ENCODE results near the gene MEF2B. TPM values are rescaled to one million over a fixed set of nuclear protein-coding genes. Genes with fewer than 3 reads are reported as not detected.
A peak's percentile ranks its signal among the peaks of the same experiment; 100 is the strongest.

The MEF2B gene
- total RNA-seq, 1 experiment from 2014 or later = 2.3 TPM

DNA sequence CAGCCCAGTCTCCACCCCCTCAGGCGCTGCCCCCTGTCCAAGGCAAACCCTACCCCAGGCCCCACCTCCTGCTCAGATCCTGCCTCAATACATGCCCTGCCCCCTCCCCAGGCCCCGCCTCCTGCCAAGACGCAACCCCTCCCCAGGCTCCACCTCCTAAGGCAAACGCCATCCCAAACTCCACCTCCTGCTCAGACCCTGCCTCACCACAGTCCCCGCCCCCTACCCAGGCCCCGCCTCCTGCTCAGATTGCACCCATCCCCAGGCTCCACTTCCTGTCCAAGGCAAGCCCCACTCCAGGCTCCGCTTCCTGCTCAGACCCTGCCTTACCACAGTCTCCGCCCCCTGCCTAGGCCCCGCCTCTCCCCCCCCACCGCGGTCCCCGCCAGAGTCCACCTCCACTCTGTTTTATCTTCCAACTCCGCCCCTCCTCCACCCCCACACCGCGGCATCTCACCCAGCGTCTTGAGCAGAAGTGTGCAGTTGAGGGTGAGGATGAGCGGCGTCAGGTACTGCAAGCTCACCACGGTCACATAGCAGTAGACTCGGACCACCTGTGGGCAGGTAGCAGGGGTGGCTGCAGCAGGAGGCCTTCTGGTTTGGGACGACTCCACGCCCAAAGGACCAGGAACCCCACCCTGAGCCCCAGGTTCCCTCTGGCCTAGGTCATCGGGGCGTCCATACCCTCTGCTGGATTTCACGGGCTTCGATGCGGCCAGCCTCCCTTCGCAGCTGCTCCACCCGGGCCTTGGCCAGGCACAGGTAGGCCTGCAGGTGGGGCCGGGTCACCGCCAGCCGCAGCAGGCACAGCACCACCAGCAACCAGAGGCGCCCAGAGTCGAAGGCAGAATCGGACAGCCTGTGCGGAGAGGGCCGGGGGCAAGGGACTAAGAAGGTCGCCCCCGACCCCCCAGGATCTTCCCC lies 49.5 kb downstream of the MEF2B start:
- no peaks in the 10 kb centered on the region for H3K9me3 Mint-ChIP-seq (ENCODE audit: low read depth, unreplicated experiment)
- H3K36me3 Mint-ChIP-seq (ENCODE audit: insufficient read depth, unreplicated experiment) = peaks cover 6% of the 10 kb centered on the region
- no peak overlapping the region for H3K4me3 Mint-ChIP-seq (ENCODE audit: low read depth, unreplicated experiment)
- TF ChIP-seq, protein P1, sequence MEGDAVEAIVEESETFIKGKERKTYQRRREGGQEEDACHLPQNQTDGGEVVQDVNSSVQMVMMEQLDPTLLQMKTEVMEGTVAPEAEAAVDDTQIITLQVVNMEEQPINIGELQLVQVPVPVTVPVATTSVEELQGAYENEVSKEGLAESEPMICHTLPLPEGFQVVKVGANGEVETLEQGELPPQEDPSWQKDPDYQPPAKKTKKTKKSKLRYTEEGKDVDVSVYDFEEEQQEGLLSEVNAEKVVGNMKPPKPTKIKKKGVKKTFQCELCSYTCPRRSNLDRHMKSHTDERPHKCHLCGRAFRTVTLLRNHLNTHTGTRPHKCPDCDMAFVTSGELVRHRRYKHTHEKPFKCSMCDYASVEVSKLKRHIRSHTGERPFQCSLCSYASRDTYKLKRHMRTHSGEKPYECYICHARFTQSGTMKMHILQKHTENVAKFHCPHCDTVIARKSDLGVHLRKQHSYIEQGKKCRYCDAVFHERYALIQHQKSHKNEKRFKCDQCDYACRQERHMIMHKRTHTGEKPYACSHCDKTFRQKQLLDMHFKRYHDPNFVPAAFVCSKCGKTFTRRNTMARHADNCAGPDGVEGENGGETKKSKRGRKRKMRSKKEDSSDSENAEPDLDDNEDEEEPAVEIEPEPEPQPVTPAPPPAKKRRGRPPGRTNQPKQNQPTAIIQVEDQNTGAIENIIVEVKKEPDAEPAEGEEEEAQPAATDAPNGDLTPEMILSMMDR (IDR thresholded peaks at IDR 0.05; ENCODE audit: unreplicated experiment) = no peak
- no peak overlapping the region for H3K27ac Mint-ChIP-seq (ENCODE audit: unreplicated experiment)
- CTCF ChIA-PET = no interaction called here
- intact Hi-C loops (cut with micrococcal nuclease; ENCODE audit: unreplicated experiment) = no loop called here
- H3K4me1 Mint-ChIP-seq (ENCODE audit: low read depth, unreplicated experiment) = no peaks in the 10 kb centered on the region
- no peaks in the 10 kb centered on the region for H3K27me3 Mint-ChIP-seq (ENCODE audit: unreplicated experiment)
- no peak for DNase-seq
- no TSS peak for BruUV-seq (replicated peaks)

DNA sequence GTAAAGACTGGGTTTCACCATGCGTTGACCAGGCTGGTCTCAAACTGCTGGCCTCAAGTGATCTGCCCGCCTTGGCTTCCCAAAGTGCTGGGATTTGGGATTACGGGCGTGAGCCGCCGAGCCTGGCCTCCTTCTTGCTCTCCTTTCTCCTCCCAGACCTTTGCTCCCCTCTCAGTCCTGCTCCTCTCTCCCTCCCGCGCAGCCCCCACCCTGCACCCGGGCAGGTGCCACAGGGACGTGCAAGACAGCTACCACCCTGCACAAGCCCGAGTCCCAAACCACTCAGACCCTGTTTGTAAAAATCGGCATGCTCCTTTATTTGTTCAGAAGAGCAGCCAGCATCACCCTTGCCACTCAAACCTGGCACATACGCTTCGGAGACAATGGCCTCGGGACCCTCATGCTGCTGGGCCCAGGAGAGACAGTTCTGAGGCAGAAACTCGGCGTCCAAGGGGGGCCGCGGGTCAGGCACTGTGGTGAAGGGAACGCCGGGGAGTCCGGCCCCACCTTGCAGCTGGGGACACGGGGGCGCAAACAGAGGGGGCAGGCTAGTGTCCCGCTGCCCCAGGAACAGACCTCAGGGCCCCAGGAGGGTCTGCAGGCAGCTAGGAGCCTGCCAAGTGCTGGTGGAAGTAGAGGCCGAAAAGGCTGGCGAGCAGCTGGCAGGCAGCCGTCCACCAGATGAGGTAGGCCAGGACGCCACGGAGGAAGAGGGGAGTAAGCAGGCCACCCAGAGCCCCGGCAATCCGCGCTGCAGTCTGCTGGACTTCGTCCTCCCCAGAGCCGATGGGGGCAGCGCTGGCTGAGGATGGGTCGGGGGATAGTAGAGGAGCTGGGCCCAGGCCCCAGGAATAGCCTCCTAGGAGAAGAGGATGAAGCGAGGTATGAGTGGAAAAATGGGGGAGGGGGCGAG lies 50.5 kb downstream of the MEF2B start:
- Mint-ChIP-seq H3K9me3 (ENCODE audit: low read depth, unreplicated experiment) (no peaks in the 10 kb centered on the region), H3K27me3 (ENCODE audit: unreplicated experiment) (no peaks in the 10 kb centered on the region), H3K4me3 (ENCODE audit: low read depth, unreplicated experiment) (no peak overlapping the region), H3K27ac (ENCODE audit: unreplicated experiment) (no peak overlapping the region), H3K4me1 (ENCODE audit: low read depth, unreplicated experiment) (no peaks in the 10 kb centered on the region), H3K36me3 (ENCODE audit: insufficient read depth, unreplicated experiment) (peaks cover 6% of the 10 kb centered on the region)
- CTCF ChIA-PET = no interaction called here
- no TSS peak for BruUV-seq (replicated peaks)
- intact Hi-C loops (cut with micrococcal nuclease; ENCODE audit: unreplicated experiment) = no loop called here
- DNase-seq = no peak
- TF ChIP-seq, protein P1 (IDR thresholded peaks at IDR 0.05; ENCODE audit: unreplicated experiment) = no peak

- TF ChIP-seq, protein P1 (IDR thresholded peaks at IDR 0.05; ENCODE audit: unreplicated experiment) = peak; percentile 35
- intact Hi-C loops (cut with micrococcal nuclease; ENCODE audit: unreplicated experiment) = no loop called here
- Mint-ChIP-seq H3K36me3 (ENCODE audit: insufficient read depth, unreplicated experiment) (peaks cover 6% of the 10 kb centered on the region), H3K4me3 (ENCODE audit: low read depth, unreplicated experiment) (no peak overlapping the region), H3K27me3 (ENCODE audit: unreplicated experiment) (no peaks in the 10 kb centered on the region), H3K27ac (ENCODE audit: unreplicated experiment) (no peak overlapping the region), H3K4me1 (ENCODE audit: low read depth, unreplicated experiment) (no peaks in the 10 kb centered on the region), H3K9me3 (ENCODE audit: low read depth, unreplicated experiment) (no peaks in the 10 kb centered on the region)
- CTCF ChIA-PET = interaction anchor here (0.7 kb wide), 1 partner anchor 9 kb away, joined by 4 read pairs; no protein-coding TSS in a partner anchor
- no TSS peak for BruUV-seq (replicated peaks)
- DNase-seq = peak; percentile 15
These were observed 54.1 kb downstream of the MEF2B start for GRCh38 chr19:19115954-19116353.

GRCh38 chr19:19113040-19113626 lies 56.9 kb downstream of the MEF2B start:
- Mint-ChIP-seq H3K36me3 (ENCODE audit: insufficient read depth, unreplicated experiment) (peaks cover 5% of the 10 kb centered on the region), H3K27me3 (ENCODE audit: unreplicated experiment) (no peaks in the 10 kb centered on the region), H3K4me1 (ENCODE audit: low read depth, unreplicated experiment) (no peaks in the 10 kb centered on the region), H3K27ac (ENCODE audit: unreplicated experiment) (no peak overlapping the region), H3K4me3 (ENCODE audit: low read depth, unreplicated experiment) (no peak overlapping the region), H3K9me3 (ENCODE audit: low read depth, unreplicated experiment) (no peaks in the 10 kb centered on the region)
- no peak for DNase-seq
- no TSS peak for BruUV-seq (replicated peaks)
- intact Hi-C loops (cut with micrococcal nuclease; ENCODE audit: unreplicated experiment) = no loop called here
- CTCF ChIA-PET = interaction anchor here (0.7 kb wide), 1 partner anchor 45 kb away, joined by 6 read pairs; no protein-coding TSS in a partner anchor
- TF ChIP-seq, protein P1 (IDR thresholded peaks at IDR 0.05; ENCODE audit: unreplicated experiment) = no peak

Data from Calu3 (cell line).